Measurements from ENCODE around the gene MCTP2. TPM values are rescaled to one million over a fixed set of nuclear protein-coding genes. Genes with fewer than 3 reads are reported as not detected.

The MCTP2 gene
- total and polyA plus RNA-seq, 7 donors, result 1.5 to 12.2 (median 4.4) TPM

- Histone ChIP-seq H3K27ac (peak overlapping the region in 1 of 4 donors; percentile 15), H3K36me3 (no peaks in the 10 kb centered on the region), H3K27me3 (peaks cover 0 to 12% (median 9%) of the 10 kb centered on the region in 3 donors), H3K9me3 (no peaks in the 10 kb centered on the region), H3K4me1 (peaks cover 0 to 19% (median 15%) of the 10 kb centered on the region in 4 donors), H3K4me3 (no peak overlapping the region)
- TF ChIP-seq EP300 (IDR thresholded peaks at IDR 0.05), result no peak
- TF ChIP-seq POLR2A (IDR thresholded peaks at IDR 0.05), result no peak
- no peak for TF ChIP-seq POLR2AphosphoS5 (IDR thresholded peaks at IDR 0.05)
- TF ChIP-seq CTCF (IDR thresholded peaks at IDR 0.05), result no peak
- no peak for DNase-seq
- 15 to 32% methylated on average over 10 of the region's 10 CpGs for WGBS, 2 donors
- intact Hi-C loops (cut with DNase I), result no loop called here
Observed at GRCh38 chr15:94229591-94230369, 1.6 kb upstream of the MCTP2 start.

- no peaks in the 10 kb centered on the region for H3K9me3 ChIP-seq
- DNase-seq, result no peak
- H3K27me3 ChIP-seq, result peaks cover 0 to 12% (median 9%) of the 10 kb centered on the region in 3 donors
- WGBS, 2 donors, result 3 to 20% methylated on average over 11 of the region's 11 CpGs
- TF ChIP-seq POLR2AphosphoS5 (IDR thresholded peaks at IDR 0.05), result no peak
- TF ChIP-seq CTCF (IDR thresholded peaks at IDR 0.05), result no peak
- TF ChIP-seq POLR2A (IDR thresholded peaks at IDR 0.05), result no peak
- no peak for TF ChIP-seq EP300 (IDR thresholded peaks at IDR 0.05)
- intact Hi-C loops (cut with DNase I), result no loop called here
- peaks cover 0 to 19% (median 15%) of the 10 kb centered on the region in 4 donors for H3K4me1 ChIP-seq
- peak overlapping the region in 3 of 4 donors; percentile 29 to 67 (median 51) for H3K27ac ChIP-seq
- H3K4me3 ChIP-seq, result peak overlapping the region; percentile 20 to 60 (median 51)
- no peaks in the 10 kb centered on the region for H3K36me3 ChIP-seq
Observed at GRCh38 chr15:94230431-94230882, 904 bp upstream of the MCTP2 start.

DNA sequence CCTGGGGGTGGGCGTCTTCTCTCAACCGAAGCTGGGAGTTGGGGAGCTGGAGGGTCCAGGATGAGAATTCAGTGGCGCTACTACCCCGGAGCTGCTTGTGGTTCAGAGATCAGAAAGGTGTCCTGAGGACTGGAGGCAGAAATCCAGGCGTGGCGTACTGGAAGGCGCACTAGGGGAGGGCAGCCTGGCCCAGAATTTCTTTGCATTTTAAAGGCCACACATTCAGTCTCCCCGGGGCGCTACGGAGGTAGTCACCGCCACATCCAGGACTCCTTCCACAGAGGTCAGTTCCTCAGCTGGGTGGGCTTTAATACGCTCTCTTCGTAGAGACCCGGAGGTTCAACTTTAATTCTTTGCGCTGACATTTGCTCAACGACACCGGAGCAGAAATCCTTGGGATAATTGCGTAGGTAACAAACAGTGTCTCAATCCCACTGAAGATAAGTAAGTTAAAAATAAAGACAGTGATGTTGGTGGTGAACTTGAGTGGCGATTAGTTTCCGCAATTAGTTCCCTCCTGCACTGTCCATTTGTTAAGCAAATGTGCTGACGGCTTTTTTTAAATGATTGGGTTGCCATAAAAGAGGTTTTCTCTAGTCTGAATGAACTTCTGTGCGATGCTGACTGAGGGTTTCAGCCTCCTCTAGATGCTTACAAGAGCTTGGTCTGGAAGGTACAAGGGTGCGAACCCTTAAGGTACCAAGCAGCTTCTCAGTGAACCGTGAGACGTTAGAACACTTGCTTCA lies 535 bp downstream of the MCTP2 start:
- 2 to 7% methylated on average over 25 of the region's 25 CpGs for WGBS, 2 donors
- Histone ChIP-seq H3K9me3 (no peaks in the 10 kb centered on the region), H3K36me3 (no peaks in the 10 kb centered on the region), H3K27me3 (peaks cover 0 to 12% (median 9%) of the 10 kb centered on the region in 3 donors), H3K4me3 (peak overlapping the region; percentile 20 to 60 (median 51)), H3K27ac (peak overlapping the region; percentile 29 to 67 (median 44)), H3K4me1 (peaks cover 0 to 19% (median 15%) of the 10 kb centered on the region in 4 donors)
- intact Hi-C loops (cut with DNase I), result no loop called here
- TF ChIP-seq POLR2AphosphoS5 (IDR thresholded peaks at IDR 0.05) (no peak), EP300 (IDR thresholded peaks at IDR 0.05) (no peak), POLR2A (IDR thresholded peaks at IDR 0.05) (no peak), CTCF (IDR thresholded peaks at IDR 0.05) (no peak)
- peak; percentile 57 for DNase-seq

DNA sequence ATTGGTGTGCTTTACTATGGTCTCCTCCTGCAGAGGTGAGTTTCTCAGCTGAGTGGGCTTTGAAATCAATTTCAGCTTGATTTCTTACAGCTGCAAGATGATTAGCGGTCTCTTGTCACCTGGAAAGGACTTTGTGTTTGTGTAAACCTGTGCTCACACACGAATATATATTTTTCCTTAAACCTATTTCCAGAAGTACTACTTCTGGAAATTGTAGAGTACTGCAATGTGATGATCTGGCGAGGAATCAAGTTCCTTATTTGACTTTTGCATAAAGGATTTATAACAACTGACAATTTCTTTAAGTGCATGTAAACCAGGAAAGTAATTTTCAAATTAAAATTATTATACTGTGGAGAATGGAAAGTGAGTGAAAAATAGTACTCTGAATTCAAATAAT lies 2.1 kb downstream of the MCTP2 start:
- H3K36me3 ChIP-seq, result no peaks in the 10 kb centered on the region
- no peak overlapping the region for H3K4me3 ChIP-seq
- intact Hi-C loops (cut with DNase I), result no loop called here
- H3K27ac ChIP-seq, result no peak overlapping the region
- DNase-seq, result no peak
- peaks cover 0 to 12% (median 9%) of the 10 kb centered on the region in 3 donors for H3K27me3 ChIP-seq
- WGBS, 2 donors, result 6 to 40% methylated on average over 3 of the region's 3 CpGs
- no peaks in the 10 kb centered on the region for H3K9me3 ChIP-seq
- peaks cover 0 to 19% (median 15%) of the 10 kb centered on the region in 4 donors for H3K4me1 ChIP-seq
- TF ChIP-seq POLR2AphosphoS5 (IDR thresholded peaks at IDR 0.05) (no peak), POLR2A (IDR thresholded peaks at IDR 0.05) (no peak), EP300 (IDR thresholded peaks at IDR 0.05) (no peak), CTCF (IDR thresholded peaks at IDR 0.05) (no peak)
